Measurements from ENCODE around the gene CACTIN.
"Not testable (repeated sequence)": the region's sequence is repeated elsewhere in the genome, so short reads cannot be mapped to it uniquely, and the experiment has no call there.

CACTIN gene

GRCh38 chr19:3626473-3627350 is at the start of gene CACTIN:
CACTIN (minus strand) TSS chr19:3626790; CDS start chr19:3626762, 28 bp downstream.
- peak; percentile 98 for DNase-seq (ENCODE audit: low spot score)
- peak; percentile 46 for FAIRE-seq

- no peak for DNase-seq (ENCODE audit: low spot score)
- FAIRE-seq = no peak
Measured at GRCh38 chr19:3674784-3675543, 48.4 kb upstream of the CACTIN start.

- DNase-seq (ENCODE audit: low spot score) = no peak
- FAIRE-seq = no peak
Measured at GRCh38 chr19:3673506-3674439, 47.2 kb upstream of the CACTIN start.

GRCh38 chr19:3672993-3673392 is 46.4 kb upstream of the CACTIN start:
- no peak for FAIRE-seq

GRCh38 chr19:3672575-3672948 is 46.0 kb upstream of the CACTIN start:
- no peak for FAIRE-seq
- DNase-seq (ENCODE audit: low spot score) = no peak

More at GRCh38 chr19:3672993-3673392, 46.4 kb upstream of the CACTIN start:
- no peak for DNase-seq (ENCODE audit: low spot score)

GRCh38 chr19:3671680-3672574 is 45.3 kb upstream of the CACTIN start:
- FAIRE-seq (no peak), DNase-seq (ENCODE audit: low spot score) (no peak)

- DNase-seq (ENCODE audit: low spot score) = no peak
- no peak for FAIRE-seq
Measured at GRCh38 chr19:3670796-3671679, 44.4 kb upstream of the CACTIN start.

GRCh38 chr19:3669947-3670795 is 43.6 kb upstream of the CACTIN start:
- FAIRE-seq (no peak), DNase-seq (ENCODE audit: low spot score) (no peak)

GRCh38 chr19:3669082-3669946 is 42.7 kb upstream of the CACTIN start:
- DNase-seq (ENCODE audit: low spot score) (no peak), FAIRE-seq (no peak)

GRCh38 chr19:3668331-3669081 is 41.9 kb upstream of the CACTIN start:
- FAIRE-seq (no peak), DNase-seq (ENCODE audit: low spot score) (no peak)

- DNase-seq (ENCODE audit: low spot score) = no peak
- no peak for FAIRE-seq
Measured at GRCh38 chr19:3667766-3668165, 41.2 kb upstream of the CACTIN start.

- FAIRE-seq = no peak
- no peak for DNase-seq (ENCODE audit: low spot score)
Measured at GRCh38 chr19:3667037-3667638, 40.5 kb upstream of the CACTIN start.

- DNase-seq (ENCODE audit: low spot score) = not testable (repeated sequence)
- FAIRE-seq = peak; percentile 92
Measured at GRCh38 chr19:3666545-3666856, 39.9 kb upstream of the CACTIN start.

- no peak for FAIRE-seq
- peak; percentile 68 for DNase-seq (ENCODE audit: low spot score)
Measured at GRCh38 chr19:3665681-3666544, 39.3 kb upstream of the CACTIN start.

GRCh38 chr19:3664879-3665642 is 38.5 kb upstream of the CACTIN start:
- FAIRE-seq (no peak), DNase-seq (ENCODE audit: low spot score) (no peak)

Data from urothelium cell line (cell line).